HAP-1 (cell line): ENCODE measurements around the gene EXT2.

Experiments
- DNase-seq, 2 experiments: peaks; one replicate each; pipeline ENCODE4 v3.0.0-alpha.2; 2016 to 2020; ENCODE audit warnings: low spot score in 2 of 2
- H3K27me3 ChIP-seq: fragments of 250-450 bp; sonication (Bioruptor Pico); 2 replicates; pipeline ENCODE4 v1.5.1; 2020; ENCODE audit warnings: low read depth, mild to moderate bottlenecking, moderate library complexity
- H3K36me3 ChIP-seq: fragments of 250-450 bp; sonication (Bioruptor Pico); replicated peaks from 2 replicates; pipeline ENCODE4 v1.5.1; 2020; ENCODE audit warnings: mild to moderate bottlenecking
- H3K4me1 ChIP-seq: fragments of 250-450 bp; sonication (Bioruptor Pico); 2 replicates; pipeline ENCODE4 v1.5.1; 2020; ENCODE audit warnings: mild to moderate bottlenecking
- H3K4me3 ChIP-seq: fragments of 250-450 bp; sonication (Bioruptor Pico); 2 replicates; pipeline ENCODE4 v1.5.1; 2020; ENCODE audit warnings: mild to moderate bottlenecking, moderate library complexity
- H3K9me3 ChIP-seq: fragments of 250-450 bp; sonication (Bioruptor Pico); 2 replicates; pipeline ENCODE4 v1.5.1; 2020; ENCODE audit warnings: mild to moderate bottlenecking, moderate library complexity
- in situ Hi-C: fragments of 300-500 bp; cut with MboI; formaldehyde crosslinking; loops from 3 replicates; pipeline ENCODE4 v1.14.3; 2020; ENCODE audit warnings: low sequenced_read_pairs, inconsistent platforms, mixed read lengths

EXT2 gene

DNA sequence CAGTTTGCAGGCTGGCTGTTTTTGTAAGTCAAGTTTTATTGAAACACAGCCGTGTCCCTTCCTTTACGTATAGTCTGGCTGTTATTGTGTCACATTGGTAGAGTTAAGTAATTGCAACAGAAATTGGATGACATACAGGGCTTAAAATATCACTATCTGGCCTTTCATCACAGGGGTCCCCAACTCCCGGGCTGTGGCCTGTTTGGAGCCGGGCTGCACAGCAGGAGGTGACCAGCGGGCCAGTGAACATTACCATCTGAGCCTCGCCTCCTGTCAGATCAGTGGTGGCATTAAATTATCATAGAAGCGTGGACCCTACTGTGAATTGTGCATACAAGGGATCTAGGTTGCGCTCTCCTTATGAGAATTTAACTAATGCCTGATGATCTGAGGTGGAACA lies 31.7 kb downstream of the EXT2 start:
- no peak overlapping the region for H3K4me3 ChIP-seq
- DNase-seq = no peak
- in situ Hi-C loops = no loop called here
- peaks cover 40% of the 10 kb centered on the region for H3K36me3 ChIP-seq
- H3K27me3 ChIP-seq = no peaks in the 10 kb centered on the region
- H3K9me3 ChIP-seq = no peaks in the 10 kb centered on the region
- no peaks in the 10 kb centered on the region for H3K4me1 ChIP-seq

DNA sequence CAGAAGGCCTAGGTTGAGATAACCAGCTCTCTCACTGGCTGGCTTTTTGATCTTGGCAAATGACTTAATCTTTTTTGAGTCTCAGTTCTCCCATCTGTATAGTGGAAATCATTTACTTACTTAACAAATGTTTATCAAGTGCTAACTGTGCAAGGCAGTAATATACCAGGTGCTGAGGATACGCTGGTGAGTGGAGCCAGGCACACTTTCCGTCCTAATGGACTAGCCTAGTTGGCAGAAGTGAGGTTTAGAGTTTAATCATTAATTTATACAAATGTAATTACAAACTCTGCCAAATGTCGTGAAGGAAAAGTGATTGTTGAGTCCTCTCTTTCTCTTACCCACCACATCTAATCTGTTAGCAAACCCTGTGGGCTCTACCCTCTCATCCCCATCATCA lies 33.3 kb downstream of the EXT2 start:
- Histone ChIP-seq H3K27me3 (no peaks in the 10 kb centered on the region), H3K36me3 (peaks cover 43% of the 10 kb centered on the region), H3K4me1 (no peaks in the 10 kb centered on the region), H3K4me3 (no peak overlapping the region), H3K9me3 (no peaks in the 10 kb centered on the region)
- in situ Hi-C loops = no loop called here
- no peak for DNase-seq

DNA sequence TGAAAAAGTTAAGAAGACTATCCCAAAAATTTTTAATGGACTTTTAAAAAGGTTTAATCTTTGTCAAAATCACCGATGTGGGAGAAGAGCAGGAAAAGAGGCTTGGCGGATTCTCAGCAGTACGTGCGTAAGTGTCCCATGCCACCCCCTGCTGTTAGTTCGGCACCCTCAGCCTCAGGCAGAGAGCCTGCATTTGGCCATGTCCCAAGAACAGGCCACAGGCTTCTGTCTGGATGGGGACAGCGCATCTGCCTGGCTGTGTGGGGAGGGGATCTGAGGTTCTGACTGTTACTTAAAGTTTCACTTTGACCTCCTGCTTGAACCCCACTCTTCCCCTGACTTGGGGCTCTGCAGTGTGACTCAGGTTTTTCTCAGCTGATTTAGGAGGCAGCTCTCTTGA lies 35.3 kb downstream of the EXT2 start:
- in situ Hi-C loops = loop anchor here (10.0 kb wide), 1 partner anchor 414 kb away; no protein-coding TSS in a partner anchor
- DNase-seq = no peak

DNA sequence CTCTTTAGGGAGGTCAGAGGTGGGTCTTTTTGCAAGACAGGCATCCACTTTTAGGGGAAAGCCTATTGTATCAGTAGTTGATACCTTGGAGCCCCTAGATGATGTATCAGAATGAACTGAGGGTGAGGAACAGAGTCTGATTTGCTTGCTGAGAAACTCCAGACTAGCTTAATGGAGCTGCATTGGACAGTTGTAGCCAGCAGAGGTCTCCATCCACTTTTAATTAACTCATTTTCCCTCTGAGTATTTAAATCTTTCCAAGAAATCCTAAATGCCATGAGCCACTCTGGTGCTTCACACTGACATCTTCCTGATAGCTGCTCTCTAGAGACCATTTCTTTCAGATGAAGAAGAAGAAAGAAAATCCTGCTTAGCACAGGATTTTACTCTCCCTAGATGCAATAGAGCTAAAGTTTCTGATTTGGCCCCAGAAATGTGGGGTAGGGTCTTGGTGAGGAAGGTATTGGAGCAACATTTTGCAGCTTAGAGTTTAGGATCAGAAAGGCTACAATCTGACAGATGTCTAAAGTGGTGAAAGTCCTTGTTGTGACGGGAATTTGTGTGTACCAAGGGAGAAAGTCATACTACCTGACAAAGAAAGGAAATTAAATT lies 38.0 kb downstream of the EXT2 start:
- H3K4me1 ChIP-seq = no peaks in the 10 kb centered on the region
- no peaks in the 10 kb centered on the region for H3K9me3 ChIP-seq
- no peak overlapping the region for H3K4me3 ChIP-seq
- in situ Hi-C loops = loop anchor here (10.0 kb wide), 1 partner anchor 411 kb away; no protein-coding TSS in a partner anchor
- H3K27me3 ChIP-seq = no peaks in the 10 kb centered on the region
- peak; percentile 21 to 33 for DNase-seq
- peaks cover 24% of the 10 kb centered on the region for H3K36me3 ChIP-seq

More for the DNA sequence above, 35.3 kb downstream of the EXT2 start:
- no peaks in the 10 kb centered on the region for H3K27me3 ChIP-seq
- H3K9me3 ChIP-seq = no peaks in the 10 kb centered on the region
- no peak overlapping the region for H3K4me3 ChIP-seq
- no peaks in the 10 kb centered on the region for H3K4me1 ChIP-seq
- peaks cover 41% of the 10 kb centered on the region for H3K36me3 ChIP-seq

- Histone ChIP-seq H3K4me1 (no peaks in the 10 kb centered on the region), H3K27me3 (no peaks in the 10 kb centered on the region), H3K4me3 (no peak overlapping the region), H3K9me3 (no peaks in the 10 kb centered on the region), H3K36me3 (peaks cover 16% of the 10 kb centered on the region)
- DNase-seq = no peak
- in situ Hi-C loops = loop anchor here (10.0 kb wide), 1 partner anchor 410 kb away; no protein-coding TSS in a partner anchor
Observed at GRCh38 chr11:44134625-44135024, 39.1 kb downstream of the EXT2 start.

- Histone ChIP-seq H3K36me3 (peaks cover 10% of the 10 kb centered on the region; the same call in 1 of the 2 replicates), H3K9me3 (no peaks in the 10 kb centered on the region), H3K27me3 (no peaks in the 10 kb centered on the region), H3K4me1 (no peaks in the 10 kb centered on the region), H3K4me3 (no peak overlapping the region)
- DNase-seq = no peak
- in situ Hi-C loops = loop anchor here (10.0 kb wide), 1 partner anchor 408 kb away; no protein-coding TSS in a partner anchor
Observed at GRCh38 chr11:44136176-44136945, 40.9 kb downstream of the EXT2 start.

- H3K9me3 ChIP-seq = no peaks in the 10 kb centered on the region
- DNase-seq = no peak
- no peaks in the 10 kb centered on the region for H3K4me1 ChIP-seq
- H3K27me3 ChIP-seq = no peaks in the 10 kb centered on the region
- peaks cover 8% of the 10 kb centered on the region; the same call in 1 of the 2 replicates for H3K36me3 ChIP-seq
- in situ Hi-C loops = loop anchor here (10.0 kb wide), 1 partner anchor 408 kb away; no protein-coding TSS in a partner anchor
- no peak overlapping the region for H3K4me3 ChIP-seq
Observed at GRCh38 chr11:44137057-44137456, 41.6 kb downstream of the EXT2 start.

- in situ Hi-C loops = loop anchor here (10.0 kb wide), 1 partner anchor 407 kb away; no protein-coding TSS in a partner anchor
- no peaks in the 10 kb centered on the region for H3K4me1 ChIP-seq
Observed at GRCh38 chr11:44138286-44138685, 42.8 kb downstream of the EXT2 start.

DNA sequence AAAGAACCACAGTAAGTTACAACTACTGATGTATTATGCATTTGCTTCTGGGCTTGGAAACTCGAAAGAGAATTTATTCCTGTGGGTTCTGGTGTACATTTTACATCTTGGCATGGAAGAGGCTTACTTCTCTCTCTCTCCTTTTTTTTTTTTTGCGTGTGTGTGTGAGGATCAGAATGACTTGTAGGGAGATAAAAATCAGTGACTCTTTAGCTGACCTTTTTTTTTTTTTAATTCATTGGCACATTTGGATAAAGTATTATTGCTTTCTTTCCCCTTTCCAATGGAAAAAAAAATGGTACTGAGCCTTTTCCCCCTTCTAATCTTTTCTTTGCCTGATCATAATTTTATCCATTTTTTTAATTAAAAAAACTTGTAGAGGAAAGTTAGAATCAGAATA lies 43.5 kb downstream of the EXT2 start:
- in situ Hi-C loops = loop anchor here (10.0 kb wide), 1 partner anchor 406 kb away; no protein-coding TSS in a partner anchor
- no peaks in the 10 kb centered on the region for H3K27me3 ChIP-seq
- H3K9me3 ChIP-seq = no peaks in the 10 kb centered on the region
- H3K36me3 ChIP-seq = peaks cover 11% of the 10 kb centered on the region; the same call in 1 of the 2 replicates
- H3K4me1 ChIP-seq = no peaks in the 10 kb centered on the region
- no peak for DNase-seq
- no peak overlapping the region for H3K4me3 ChIP-seq

More at GRCh38 chr11:44138286-44138685, 42.8 kb downstream of the EXT2 start:
- H3K27me3 ChIP-seq = no peaks in the 10 kb centered on the region
- peaks cover 9% of the 10 kb centered on the region; the same call in 1 of the 2 replicates for H3K36me3 ChIP-seq
- no peak overlapping the region for H3K4me3 ChIP-seq
- H3K9me3 ChIP-seq = no peaks in the 10 kb centered on the region
- no peak for DNase-seq

DNA sequence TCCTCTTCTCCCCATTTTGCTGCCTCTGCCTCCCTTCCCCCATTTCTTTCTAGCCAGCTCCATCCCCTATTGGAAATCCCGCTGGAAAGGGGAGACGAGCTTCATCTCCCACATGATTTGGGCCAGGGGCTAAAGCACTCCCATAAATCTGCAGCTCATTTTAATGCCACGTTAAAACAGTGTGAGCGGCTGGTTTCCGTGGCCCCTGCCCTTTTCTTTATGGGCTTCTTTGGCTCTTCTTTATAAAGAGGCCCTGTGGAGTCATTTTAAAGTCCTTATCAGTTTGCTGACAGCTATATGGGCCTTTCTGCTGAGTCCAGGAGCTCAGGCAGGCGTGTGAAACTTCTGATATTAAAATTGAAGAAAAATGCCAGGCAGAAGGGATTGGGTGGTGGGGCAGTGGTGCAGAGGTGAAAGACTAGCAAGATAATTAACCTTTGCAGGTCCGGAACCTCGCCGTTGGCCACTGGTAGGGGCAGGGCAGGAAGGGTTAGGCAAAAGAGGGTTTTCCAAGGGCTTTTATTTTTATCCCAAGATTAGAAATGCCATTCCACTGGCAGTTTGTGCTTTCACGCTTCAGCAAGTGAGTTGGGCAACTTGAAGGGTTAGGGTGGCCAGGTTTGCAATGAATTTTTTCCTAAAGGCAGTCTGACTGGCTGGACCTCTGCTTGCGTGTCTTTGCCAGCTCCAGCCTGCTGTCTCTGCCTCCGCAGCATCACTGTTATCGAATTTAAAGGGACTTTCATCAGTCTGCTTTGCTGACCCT lies 44.3 kb downstream of the EXT2 start:
- Histone ChIP-seq H3K4me1 (no peaks in the 10 kb centered on the region), H3K4me3 (no peak overlapping the region), H3K27me3 (no peaks in the 10 kb centered on the region), H3K36me3 (peaks cover 9% of the 10 kb centered on the region; the same call in 1 of the 2 replicates), H3K9me3 (no peaks in the 10 kb centered on the region)
- DNase-seq = no peak
- in situ Hi-C loops = loop anchor here (10.0 kb wide), 1 partner anchor 405 kb away; no protein-coding TSS in a partner anchor

- H3K4me3 ChIP-seq = no peak overlapping the region
- in situ Hi-C loops = no loop called here
- no peaks in the 10 kb centered on the region for H3K4me1 ChIP-seq
- no peaks in the 10 kb centered on the region for H3K9me3 ChIP-seq
- DNase-seq = no peak
- H3K36me3 ChIP-seq = 0 out of 2 replicates have a peak, but pooled peaks cover 6% of the 10 kb centered on the region
- no peaks in the 10 kb centered on the region for H3K27me3 ChIP-seq
Observed at GRCh38 chr11:44140372-44140771, 44.9 kb downstream of the EXT2 start.

DNA sequence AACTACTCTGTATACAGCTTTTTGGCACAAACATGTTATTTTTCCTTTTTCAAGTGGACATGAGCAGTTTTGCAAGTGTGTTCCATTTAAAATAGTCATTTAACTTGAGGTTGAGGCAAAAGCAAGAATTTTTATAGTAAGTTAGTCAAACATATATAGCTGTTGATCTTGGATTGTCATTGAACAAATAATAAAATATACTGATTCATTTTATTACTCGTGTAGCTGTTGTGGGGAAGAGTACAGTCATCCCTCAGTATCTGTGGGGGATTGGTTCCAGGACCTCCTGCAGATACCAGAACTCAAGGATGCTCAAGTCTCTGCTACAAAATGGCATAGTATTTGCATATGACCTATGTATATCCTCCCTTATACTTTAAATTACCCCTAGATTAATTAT lies 45.3 kb downstream of the EXT2 start:
- no peak for DNase-seq
- H3K4me1 ChIP-seq = no peaks in the 10 kb centered on the region
- H3K27me3 ChIP-seq = no peaks in the 10 kb centered on the region
- no peak overlapping the region for H3K4me3 ChIP-seq
- in situ Hi-C loops = no loop called here
- peaks cover 6% of the 10 kb centered on the region; the same call in 1 of the 2 replicates for H3K36me3 ChIP-seq
- no peaks in the 10 kb centered on the region for H3K9me3 ChIP-seq
